ENCODE results near the gene RERE.

DNA sequence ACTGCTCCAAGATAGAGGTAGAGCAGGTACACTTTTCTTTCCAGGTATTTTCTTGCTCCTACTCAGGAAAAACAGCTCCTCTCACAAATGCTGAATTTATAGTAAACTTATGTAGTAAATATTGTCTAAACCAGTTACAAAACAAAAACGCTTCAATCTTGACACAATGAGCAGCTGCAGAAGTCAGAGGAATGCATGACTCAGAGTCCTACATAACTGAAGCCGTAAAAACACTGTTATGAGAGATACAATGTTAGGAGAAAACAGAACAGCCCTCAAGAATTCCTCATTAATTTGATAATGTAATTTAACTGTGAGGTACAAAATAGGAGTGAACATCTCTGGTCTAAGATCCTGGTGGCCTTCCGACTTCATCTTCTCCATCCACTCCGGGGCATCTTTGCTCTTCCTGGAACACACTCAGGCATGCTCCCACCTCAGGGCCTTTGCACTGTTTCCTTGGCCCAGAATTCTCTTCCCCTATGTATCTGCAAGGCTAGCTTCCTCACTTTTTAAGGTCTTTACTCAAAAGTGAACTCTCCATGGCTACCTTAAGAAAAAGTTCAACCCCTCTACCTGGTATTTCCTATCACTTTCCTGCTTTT is 361.0 kb downstream of the RERE start:
- TF ChIP-seq CTCF (IDR thresholded peaks at IDR 0.05) (no peak), POLR2A (IDR thresholded peaks at IDR 0.05) (no peak)
